ENCODE results near the gene CALML4.

DNA sequence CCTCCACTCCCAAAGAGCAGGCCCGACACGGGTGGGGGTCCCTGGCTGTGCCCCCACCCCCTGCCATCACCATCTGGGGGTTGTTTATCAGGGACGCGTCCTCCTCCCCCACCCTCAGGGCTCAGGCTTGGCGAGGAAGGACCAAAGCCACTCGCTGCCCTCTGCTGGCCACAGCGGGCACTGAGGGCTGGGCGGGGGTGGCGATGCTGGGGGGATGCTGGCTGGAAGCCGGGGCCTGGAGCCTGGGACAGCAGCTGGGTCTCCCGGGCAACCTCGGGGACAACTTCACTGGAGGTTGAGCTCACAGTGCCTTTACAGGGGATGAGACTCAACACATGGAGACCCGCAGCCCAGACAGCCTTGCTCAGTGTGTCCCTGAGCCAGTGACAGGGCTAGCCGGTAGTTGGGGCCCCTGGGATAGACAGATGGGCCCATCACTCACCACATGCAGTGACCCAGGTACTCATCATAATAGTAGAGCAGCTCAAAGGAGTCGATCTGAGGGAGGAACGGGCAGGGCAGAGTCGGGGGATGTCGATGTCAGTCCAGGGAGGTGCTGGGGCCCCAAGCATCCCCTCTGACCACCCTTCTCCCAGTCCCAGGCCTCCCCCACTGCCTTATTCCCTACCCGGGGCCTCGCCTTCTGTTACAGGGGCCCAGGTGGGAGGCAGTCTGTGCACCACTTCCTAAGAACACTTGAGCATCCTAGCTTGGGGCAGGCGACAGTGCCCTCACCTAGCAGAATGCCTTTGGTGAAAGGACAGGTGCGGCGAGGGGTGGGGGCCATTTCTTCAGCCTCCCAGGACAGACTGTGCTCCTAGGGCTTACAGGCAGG is 5.9 kb upstream of the CALML4 start:
- peak; percentile 73 to 86 for TF ChIP-seq RAD21 (IDR thresholded peaks at IDR 0.05)
- TF ChIP-seq REST (IDR thresholded peaks at IDR 0.05), result no peak
- TF ChIP-seq CTCF (IDR thresholded peaks at IDR 0.05; ENCODE audit: low read depth, low read length, missing input control), result peak; percentile 67
- TF ChIP-seq SP1 (IDR thresholded peaks at IDR 0.05), result no peak
- TF ChIP-seq, protein P1, sequence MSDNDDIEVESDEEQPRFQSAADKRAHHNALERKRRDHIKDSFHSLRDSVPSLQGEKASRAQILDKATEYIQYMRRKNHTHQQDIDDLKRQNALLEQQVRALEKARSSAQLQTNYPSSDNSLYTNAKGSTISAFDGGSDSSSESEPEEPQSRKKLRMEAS (IDR thresholded peaks at IDR 0.05), result no peak
- TF ChIP-seq, protein P2, sequence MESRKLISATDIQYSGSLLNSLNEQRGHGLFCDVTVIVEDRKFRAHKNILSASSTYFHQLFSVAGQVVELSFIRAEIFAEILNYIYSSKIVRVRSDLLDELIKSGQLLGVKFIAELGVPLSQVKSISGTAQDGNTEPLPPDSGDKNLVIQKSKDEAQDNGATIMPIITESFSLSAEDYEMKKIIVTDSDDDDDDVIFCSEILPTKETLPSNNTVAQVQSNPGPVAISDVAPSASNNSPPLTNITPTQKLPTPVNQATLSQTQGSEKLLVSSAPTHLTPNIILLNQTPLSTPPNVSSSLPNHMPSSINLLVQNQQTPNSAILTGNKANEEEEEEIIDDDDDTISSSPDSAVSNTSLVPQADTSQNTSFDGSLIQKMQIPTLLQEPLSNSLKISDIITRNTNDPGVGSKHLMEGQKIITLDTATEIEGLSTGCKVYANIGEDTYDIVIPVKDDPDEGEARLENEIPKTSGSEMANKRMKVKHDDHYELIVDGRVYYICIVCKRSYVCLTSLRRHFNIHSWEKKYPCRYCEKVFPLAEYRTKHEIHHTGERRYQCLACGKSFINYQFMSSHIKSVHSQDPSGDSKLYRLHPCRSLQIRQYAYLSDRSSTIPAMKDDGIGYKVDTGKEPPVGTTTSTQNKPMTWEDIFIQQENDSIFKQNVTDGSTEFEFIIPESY (IDR thresholded peaks at IDR 0.05), result no peak
- no peak for TF ChIP-seq JUND (IDR thresholded peaks at IDR 0.05)
- TF ChIP-seq FOXA1 (IDR thresholded peaks at IDR 0.05), result no peak
- TF ChIP-seq RXRA (IDR thresholded peaks at IDR 0.05), result no peak
- TF ChIP-seq FOXA2 (IDR thresholded peaks at IDR 0.05), result no peak
- no peak for TF ChIP-seq HNF4A (conservative IDR thresholded peaks at IDR 0.05)
- no peak for TF ChIP-seq TAF1 (conservative IDR thresholded peaks at IDR 0.05)
- TF ChIP-seq YY1 (IDR thresholded peaks at IDR 0.05), result no peak

All from liver (tissue), 3 donors.